A549 treated with GW870086 at 1 μM for 4 hours (cell line): ENCODE data around the gene VCY. TPM values are rescaled to one million over a fixed set of nuclear protein-coding genes. Genes with fewer than 3 reads are reported as not detected.

Experiments
- total RNA-seq: library from RNA; stranded (reverse); fragments of 200-300 nt; extraction: Qiagen RNA extraction; gene quantifications from 5 replicates; pipeline ENCODE4 v1.2.3, GENCODE V29; 2022; ENCODE audit warnings: low read depth

The VCY gene
- total RNA-seq = not detected in 5 replicates

DNA sequence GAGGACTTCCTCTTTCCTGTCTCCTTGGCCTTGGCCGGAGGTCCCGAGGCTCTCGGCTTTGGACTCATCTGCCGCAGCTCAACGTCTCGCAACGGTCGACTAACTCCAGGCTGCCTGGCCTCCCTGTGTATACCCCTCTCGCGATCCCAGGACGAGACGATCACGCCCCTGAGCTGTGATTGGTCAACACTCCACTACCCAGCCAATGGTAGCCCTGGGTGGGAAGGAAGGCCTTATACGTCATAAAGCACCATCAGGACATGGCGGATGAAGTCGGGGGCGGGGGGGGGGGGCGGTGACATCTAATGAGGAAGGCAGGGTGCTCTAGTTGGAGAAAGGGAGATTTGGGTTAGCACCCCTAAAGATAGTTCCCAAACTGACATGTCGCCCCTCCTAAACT lies at the start of gene VCY:
Gene VCY (minus strand): TSS at position 101 of the 400 bp plus-strand sequence. CDS start 33 bp downstream, at position 68.

Other genes starting within 250 kb of the VCY start
- gene VCY1B, start 69.8 kb upstream of the VCY start, total RNA-seq = not detected in 5 replicates